HEK293 (cell line): ENCODE measurements around the gene EMILIN1.

Experiments used
- CTCF ChIA-PET: fragments of 350-600 bp; formaldehyde crosslinking; extraction: SDS; loops from one replicate; lab custom pipeline; 2021; ENCODE audit warnings: antibody characterized with exemption; lab: Yijun Ruan, JAX
- POLR2A ChIA-PET: fragments of 300-600 bp; formaldehyde crosslinking; extraction: SDS; loops from one replicate; lab custom pipeline; 2020; ENCODE audit warnings: antibody characterized with exemption, inconsistent platforms; lab: Yijun Ruan, JAX
- H3K27ac ChIP-seq: fragments of 200-500 bp; sonication (Bioruptor generic); 2 replicates; pipeline ENCODE4 v1.5.1; 2014; ENCODE audit warnings: low read depth, low read length, control low read depth, inconsistent platforms; ENCODE audit errors: extremely low read depth
- H3K36me3 ChIP-seq, 2 experiments: fragments of 200-500 bp in 1 of 2; sonication (Bioruptor generic) in 1 of 2; 1 replicate in 1 of 2; 2 replicates in 1 of 2; pipeline ENCODE4 v1.5.1; 2014 to 2017; ENCODE audit warnings: inconsistent platforms in 2 of 2, low read length in 2 of 2; ENCODE audit not compliant: control insufficient read depth in 2 of 2, insufficient read depth in 1 of 2
- H3K4me1 ChIP-seq: fragments of 200-500 bp; sonication (Bioruptor generic); 2 replicates; pipeline ENCODE4 v1.5.1; 2014; ENCODE audit warnings: mild to moderate bottlenecking, low read length, inconsistent platforms; ENCODE audit not compliant: control insufficient read depth, insufficient read depth
- H3K4me3 ChIP-seq: 2 replicates; pipeline ENCODE4 v1.5.1; 2011; ENCODE audit warnings: low read depth, mild to moderate bottlenecking, control low read depth, low read length, moderate library complexity
- H3K9me3 ChIP-seq: fragments of 200-500 bp; sonication (Bioruptor generic); 2 replicates; pipeline ENCODE4 v1.5.1; 2014; ENCODE audit warnings: low read depth, low read length, inconsistent platforms; ENCODE audit not compliant: control insufficient read depth, insufficient read depth
- GLI2 ChIP-seq: fragments of 450-650 bp; formaldehyde crosslinking; IDR thresholded peaks from 2 replicates; pipeline ENCODE4; 2017; ENCODE audit warnings: missing biosample characterization, missing genetic modification characterization, low read depth, borderline replicate concordance
- KLF1 ChIP-seq: fragments of 450-650 bp; formaldehyde crosslinking; IDR thresholded peaks from 2 replicates; pipeline ENCODE4 v1.5.1; 2016; ENCODE audit warnings: missing biosample characterization, missing genetic modification characterization
- KLF8 ChIP-seq: fragments of 450-650 bp; formaldehyde crosslinking; IDR thresholded peaks from 2 replicates; pipeline ENCODE4 v1.5.1; 2016; ENCODE audit warnings: missing biosample characterization, missing genetic modification characterization
- MEIS1 ChIP-seq: sonication (generic); formaldehyde crosslinking; IDR thresholded peaks from 2 replicates; pipeline ENCODE4 v1.8.1; 2022; ENCODE audit warnings: missing genetic modification reagents, mild to moderate bottlenecking, borderline replicate concordance
- PRDM6 ChIP-seq: fragments of 450-650 bp; formaldehyde crosslinking; IDR thresholded peaks from 2 replicates; pipeline ENCODE4 v1.5.1; 2017; ENCODE audit warnings: missing biosample characterization, missing genetic modification characterization
- SALL2 ChIP-seq: fragments of 450-650 bp; formaldehyde crosslinking; IDR thresholded peaks from 2 replicates; pipeline ENCODE4 v1.5.0; 2017; ENCODE audit warnings: missing biosample characterization, mild to moderate bottlenecking, missing genetic modification characterization, borderline replicate concordance
- SP7 ChIP-seq: fragments of 450-650 bp; formaldehyde crosslinking; IDR thresholded peaks from 2 replicates; pipeline ENCODE4 v1.5.1; 2016; ENCODE audit warnings: missing biosample characterization, missing genetic modification characterization
- YY2 ChIP-seq: fragments of 450-650 bp; formaldehyde crosslinking; IDR thresholded peaks from 2 replicates; pipeline ENCODE4 v1.5.1; 2016; ENCODE audit warnings: missing biosample characterization, missing genetic modification characterization
- ZBTB44 ChIP-seq: fragments of 450-650 bp; IDR thresholded peaks from 2 replicates; pipeline ENCODE4 v1.5.1; 2018; ENCODE audit warnings: missing biosample characterization, mild to moderate bottlenecking, missing genetic modification characterization
- ZFP69B ChIP-seq: fragments of 450-650 bp; formaldehyde crosslinking; IDR thresholded peaks from 2 replicates; pipeline ENCODE4 v1.5.1; 2016; ENCODE audit warnings: missing biosample characterization, missing genetic modification characterization
- ZNF2 ChIP-seq: fragments of 450-650 bp; formaldehyde crosslinking; IDR thresholded peaks from 2 replicates; pipeline ENCODE4 v1.5.1; 2016; ENCODE audit warnings: missing biosample characterization, missing genetic modification characterization
- ZNF354C ChIP-seq: fragments of 450-650 bp; formaldehyde crosslinking; IDR thresholded peaks from 2 replicates; pipeline ENCODE4 v1.5.1; 2016; ENCODE audit warnings: missing biosample characterization, missing genetic modification characterization, low read depth, borderline replicate concordance
- ZNF37A ChIP-seq: fragments of 450-650 bp; IDR thresholded peaks from 2 replicates; pipeline ENCODE4 v1.5.1; 2018; ENCODE audit warnings: missing biosample characterization, missing genetic modification characterization
- ZNF473 ChIP-seq: fragments of 450-650 bp; formaldehyde crosslinking; IDR thresholded peaks from 2 replicates; pipeline ENCODE4 v1.5.1; 2017; ENCODE audit warnings: missing biosample characterization, missing genetic modification characterization
- ZNF488 ChIP-seq: fragments of 450-650 bp; formaldehyde crosslinking; IDR thresholded peaks from 2 replicates; pipeline ENCODE4 v1.5.1; 2016; ENCODE audit warnings: missing biosample characterization, missing genetic modification characterization
- ZNF704 ChIP-seq: fragments of 450-650 bp; formaldehyde crosslinking; IDR thresholded peaks from 2 replicates; pipeline ENCODE4 v1.5.1; 2016; ENCODE audit warnings: missing biosample characterization, missing genetic modification characterization
- ZNF707 ChIP-seq: fragments of 450-650 bp; formaldehyde crosslinking; IDR thresholded peaks from 2 replicates; pipeline ENCODE4 v1.5.1; 2016; ENCODE audit warnings: missing biosample characterization, missing genetic modification characterization
- ZNF768 ChIP-seq: fragments of 450-650 bp; formaldehyde crosslinking; IDR thresholded peaks from 2 replicates; pipeline ENCODE4 v1.5.1; 2018; ENCODE audit warnings: missing biosample characterization, mild to moderate bottlenecking, missing genetic modification characterization
- ZSCAN30 ChIP-seq: fragments of 450-650 bp; IDR thresholded peaks from 2 replicates; pipeline ENCODE4 v1.5.1; 2018; ENCODE audit warnings: missing biosample characterization, mild to moderate bottlenecking, missing genetic modification characterization, moderate library complexity
- ZXDB ChIP-seq: fragments of 450-650 bp; formaldehyde crosslinking; IDR thresholded peaks from 2 replicates; pipeline ENCODE4 v1.5.1; 2016; ENCODE audit warnings: missing biosample characterization, missing genetic modification characterization

Gene EMILIN1

GRCh38 chr2:27123302-27124150 is 45.1 kb downstream of the EMILIN1 start, which contains the start of gene ABHD1 (continued):
- no peak for TF ChIP-seq ZNF354C (tag by site-specific recombination)

GRCh38 chr2:27125104-27125503 is 46.7 kb downstream of the EMILIN1 start:
- Histone ChIP-seq H3K9me3 (no peaks in the 10 kb centered on the region), H3K4me3 (no peak overlapping the region), H3K4me1 (0 out of 2 replicates have a peak, but pooled peaks cover 3% of the 10 kb centered on the region), H3K27ac (no peak overlapping the region), H3K36me3 (peaks cover 0 to 16% of the 10 kb centered on the region in 2 experiments; a peak in 1 of 3 replicates)
- ChIA-PET POLR2A (interaction anchor here (3.5 kb wide), 1 partner anchor 8 kb away, joined by 34 read pairs; the partner anchor contains the start of gene PREB), CTCF (interaction anchor here (0.6 to 1.8 kb wide), 3 partner anchors 26 to 296 kb away, joined by 3 to 6 read pairs (median 3); no protein-coding TSS in a partner anchor)
- peak; percentile 49; the same call in 1 of the 2 replicates for TF ChIP-seq PRDM6 (tag by site-specific recombination)
- 0 out of 2 replicates have a peak, but pooled peaks have one; percentile 40 for TF ChIP-seq ZSCAN30 (tag by site-specific recombination)
- no peak for TF ChIP-seq GLI2 (tag by site-specific recombination)
- peak; percentile 74 for TF ChIP-seq ZBTB44 (tag by site-specific recombination)
- TF ChIP-seq ZNF2, result peak; percentile 79

GRCh38 chr2:27126252-27126710 is 47.9 kb downstream of the EMILIN1 start:
- POLR2A ChIA-PET, result interaction anchor here (0.7 to 3.5 kb wide), 3 partner anchors 7 to 65 kb away, joined by 4 to 34 read pairs (median 7); partner anchors contain the start of gene PREB
- Histone ChIP-seq H3K4me1 (0 out of 2 replicates have a peak, but pooled peaks cover 3% of the 10 kb centered on the region), H3K4me3 (no peak overlapping the region), H3K9me3 (no peaks in the 10 kb centered on the region), H3K36me3 (peaks cover 0 to 28% of the 10 kb centered on the region in 2 experiments; a peak in 2 of 3 replicates), H3K27ac (no peak overlapping the region)
- CTCF ChIA-PET, result interaction anchor here (0.6 kb wide), 1 partner anchor 27 kb away, joined by 3 read pairs; no protein-coding TSS in a partner anchor
- TF ChIP-seq ZNF488 (tag by site-specific recombination), result no peak
- no peak for TF ChIP-seq SALL2 (tag by site-specific recombination)
- TF ChIP-seq KLF8 (tag by site-specific recombination), result no peak
- no peak for TF ChIP-seq KLF1 (tag by site-specific recombination)

GRCh38 chr2:27127883-27128667 is 49.7 kb downstream of the EMILIN1 start:
- ChIA-PET CTCF (no interaction called here), POLR2A (no interaction called here)
- H3K4me1 ChIP-seq, result 0 out of 2 replicates have a peak, but pooled peaks cover 3% of the 10 kb centered on the region
- peaks cover 4 to 46% of the 10 kb centered on the region in 2 experiments; a peak in 2 of 3 replicates for H3K36me3 ChIP-seq
- H3K9me3 ChIP-seq, result no peaks in the 10 kb centered on the region
- no peak for TF ChIP-seq MEIS1
- TF ChIP-seq ZNF704 (tag by site-specific recombination), result no peak
- no peak for TF ChIP-seq SP7 (tag by site-specific recombination)
- TF ChIP-seq YY2, result no peak
- TF ChIP-seq ZNF473 (tag by site-specific recombination), result no peak
- no peak for TF ChIP-seq ZXDB
- no peak for TF ChIP-seq ZNF768 (tag by site-specific recombination)
- no peak for TF ChIP-seq ZNF37A (tag by site-specific recombination)
- TF ChIP-seq ZFP69B (tag by site-specific recombination), result no peak
- no peak for TF ChIP-seq ZNF707 (tag by site-specific recombination)
- no peak overlapping the region for H3K27ac ChIP-seq
- H3K4me3 ChIP-seq, result no peak overlapping the region
